GM19372 (cell line): ENCODE results near the gene PDGFB.

Experiments
- ATAC-seq: cut with Tn5 transposase; IDR thresholded peaks from one replicate; pipeline ENCODE4 v1.9.1; 2021; ENCODE audit warnings: mild to moderate bottlenecking, low read depth, moderate library complexity; ENCODE audit not compliant: unreplicated experiment

The PDGFB gene

DNA sequence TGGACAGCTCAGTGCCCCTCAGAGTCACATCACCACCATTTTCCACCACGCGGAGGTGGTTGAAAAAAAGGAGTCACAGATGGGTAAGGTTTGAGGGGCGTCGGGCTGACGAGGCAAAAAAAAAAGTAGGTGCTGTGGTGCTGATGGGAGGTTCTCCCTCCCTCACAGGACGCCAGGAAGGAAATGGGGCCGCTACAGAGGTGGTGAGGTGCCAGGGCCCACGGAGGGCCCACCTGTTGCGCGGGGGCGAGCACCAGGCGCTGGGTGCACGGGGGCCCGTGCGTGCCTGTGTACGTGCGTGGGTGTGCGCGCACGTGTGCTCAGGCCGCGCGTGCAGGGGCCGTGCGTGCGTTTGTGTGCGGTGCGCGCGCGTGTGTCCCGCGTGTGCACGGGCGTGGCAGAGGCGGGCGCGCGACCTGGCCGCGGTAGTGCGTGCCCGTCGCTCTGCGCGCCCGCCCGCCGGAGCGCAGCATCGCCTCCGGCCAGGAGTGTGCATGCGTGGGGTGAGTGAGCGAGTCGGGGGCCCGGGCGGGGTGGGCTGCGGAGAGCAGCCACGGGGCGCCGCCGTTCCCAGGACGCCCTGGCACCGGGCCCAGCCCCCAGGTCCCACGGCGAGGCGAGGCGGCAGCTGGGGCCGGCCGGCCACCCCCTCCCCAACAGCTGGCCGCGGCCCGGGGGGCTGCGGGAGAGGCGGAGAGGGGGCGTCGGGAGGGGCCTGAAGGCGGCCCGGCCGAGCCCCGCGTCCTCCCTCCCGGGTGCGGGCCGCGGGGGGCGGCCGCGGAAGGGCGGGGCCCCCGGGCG is 2.8 kb downstream of the PDGFB start:
- ATAC-seq: no peak

DNA sequence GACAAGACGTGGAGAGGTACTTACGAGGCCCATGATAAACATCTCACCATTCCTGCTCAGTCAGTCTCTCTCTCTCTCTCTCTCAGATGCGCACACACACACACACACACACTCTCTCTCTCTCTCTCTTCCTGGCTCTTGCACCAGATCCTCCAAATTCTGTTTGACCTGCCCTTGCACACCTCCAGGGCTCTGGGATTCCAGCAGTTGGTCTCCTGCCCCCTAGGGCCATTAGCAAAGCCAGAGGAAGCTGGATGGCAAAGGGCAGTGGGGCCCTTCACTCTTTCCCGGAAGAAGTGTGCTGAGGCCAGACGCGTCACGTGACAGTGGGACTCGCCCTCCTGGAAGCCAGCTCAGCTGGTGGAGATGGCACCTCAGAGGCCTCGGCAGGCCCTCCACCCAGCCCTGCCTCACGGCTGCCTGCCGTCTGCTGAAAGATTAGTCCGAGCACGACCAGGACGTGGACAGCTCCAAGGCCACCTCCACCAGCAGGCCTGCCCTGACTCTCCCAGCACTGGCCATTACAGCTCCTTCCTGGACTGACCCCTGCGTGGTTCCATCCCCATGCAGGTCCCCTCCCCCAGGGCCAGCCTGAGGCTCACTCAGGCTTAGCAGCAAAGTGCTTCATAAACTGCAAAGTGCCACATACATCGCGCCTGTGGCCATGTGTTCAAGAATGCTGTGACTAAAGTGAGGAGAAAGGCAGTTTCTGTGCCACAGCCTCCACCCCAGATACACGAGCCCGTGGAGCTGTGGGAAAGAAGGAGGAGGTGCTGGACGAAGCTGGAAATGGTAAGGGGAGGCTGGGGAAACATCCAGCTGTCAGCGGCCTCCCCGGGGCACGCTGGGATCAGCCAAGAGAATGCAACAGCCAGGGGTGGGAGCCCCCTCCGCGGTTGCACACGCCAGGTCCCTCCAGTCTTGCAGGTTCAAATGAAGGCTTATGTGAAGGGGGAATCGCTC is 3.7 kb downstream of the PDGFB start:
- ATAC-seq: no peak

DNA sequence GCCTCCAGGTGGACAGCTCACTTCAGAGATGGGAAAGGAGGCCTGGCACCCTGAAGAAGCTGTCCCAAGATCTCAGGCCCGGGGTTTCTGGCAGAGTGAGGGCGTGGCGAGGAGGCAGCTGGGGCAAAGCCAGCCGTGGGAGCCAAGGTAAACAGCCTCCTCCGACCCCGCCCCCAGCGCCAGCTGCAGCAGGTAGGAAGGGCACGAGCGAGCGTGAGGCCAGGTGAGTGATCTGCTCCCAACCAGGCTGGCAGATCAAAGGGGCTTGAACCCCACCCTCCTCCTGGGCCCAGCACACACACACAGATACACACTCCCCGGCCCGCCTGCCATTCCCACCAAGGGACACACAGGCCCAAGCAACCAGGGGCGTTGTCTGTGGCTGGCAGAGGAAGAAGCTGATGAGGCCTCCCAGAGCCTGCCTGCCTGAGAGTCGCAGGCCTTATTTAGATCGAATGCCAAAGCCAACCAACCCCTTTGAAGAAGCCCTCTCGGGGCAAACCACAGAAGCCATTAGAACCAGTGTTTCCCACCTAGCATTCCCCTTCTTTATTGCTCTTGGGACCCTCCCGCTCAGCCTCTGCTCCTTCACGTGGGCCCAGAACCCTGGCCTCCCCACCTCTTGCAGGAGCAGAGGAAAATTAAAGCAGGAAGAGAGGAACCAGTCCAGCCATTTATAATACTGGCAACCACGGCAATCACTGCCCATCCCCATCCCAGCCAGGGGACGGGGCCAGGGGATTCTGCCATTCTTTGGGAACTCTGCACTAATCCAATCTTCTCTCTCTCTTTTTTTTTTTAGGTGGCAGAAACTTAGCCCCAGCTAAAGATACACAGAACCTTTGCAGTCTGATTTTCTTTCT is 5.0 kb downstream of the PDGFB start:
- no peak for ATAC-seq

DNA sequence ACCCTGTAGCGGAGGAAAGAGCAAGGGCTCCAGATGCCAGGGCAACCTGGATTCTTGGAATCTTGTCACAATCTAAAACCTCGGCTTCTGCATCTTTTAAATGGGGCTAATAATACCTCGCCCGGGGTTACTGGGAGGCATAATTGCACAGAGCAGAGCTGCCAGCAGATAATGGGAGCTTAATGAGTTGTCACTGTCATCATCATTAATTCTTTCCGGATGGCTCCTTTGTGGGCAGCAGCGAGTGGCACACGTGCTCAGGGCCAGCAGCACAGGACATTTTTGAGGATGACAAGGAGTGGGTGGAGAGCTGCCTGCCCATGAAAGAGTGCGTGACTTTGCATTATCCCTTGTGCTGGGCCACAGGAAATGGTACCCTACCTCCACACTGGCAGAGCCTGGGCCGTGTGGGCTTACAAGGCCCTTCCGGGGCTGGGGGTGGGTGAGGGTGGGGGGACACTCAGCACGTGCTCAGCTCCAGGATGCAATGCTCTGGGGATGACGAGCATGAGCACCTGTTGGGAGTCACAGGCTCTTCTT is 5.7 kb downstream of the PDGFB start:
- ATAC-seq: no peak

DNA sequence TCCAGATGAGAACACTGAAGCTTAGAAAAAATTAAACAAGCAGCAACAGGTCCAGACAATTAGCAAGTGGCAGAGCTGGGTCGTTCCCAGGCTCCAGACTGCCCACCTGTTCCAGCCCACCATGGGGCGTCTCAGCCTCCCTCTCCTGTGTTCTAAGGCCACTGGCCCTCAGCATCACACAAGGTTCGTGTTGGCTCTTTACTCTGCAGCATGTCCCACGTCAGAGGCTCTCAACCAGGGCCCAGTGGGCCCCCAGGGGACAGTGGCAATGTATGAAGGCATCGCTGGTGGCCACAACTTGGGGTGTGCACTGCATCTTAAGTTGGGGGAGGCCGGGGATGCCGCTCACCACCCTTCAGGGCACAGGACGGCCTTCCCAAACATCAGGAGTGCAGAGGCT is 6.2 kb downstream of the PDGFB start:
- ATAC-seq: no peak

DNA sequence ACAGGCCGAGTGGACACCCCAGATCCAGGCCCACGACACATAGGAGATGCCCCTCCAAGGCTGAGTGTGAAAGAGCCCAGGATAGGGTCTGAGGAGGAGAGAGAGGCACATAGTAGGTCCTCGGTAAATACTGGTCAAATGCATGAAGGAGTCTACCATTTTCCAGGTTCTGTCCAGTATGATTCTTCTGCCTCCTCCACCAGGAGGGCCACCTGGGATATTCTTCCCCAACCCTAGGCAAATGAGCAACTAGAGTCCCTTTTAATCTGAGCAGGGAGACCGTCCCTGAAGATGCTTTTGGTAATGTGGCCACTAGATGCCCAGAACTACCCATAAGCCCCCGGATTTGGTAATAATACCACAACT is 6.7 kb downstream of the PDGFB start:
- no peak for ATAC-seq

DNA sequence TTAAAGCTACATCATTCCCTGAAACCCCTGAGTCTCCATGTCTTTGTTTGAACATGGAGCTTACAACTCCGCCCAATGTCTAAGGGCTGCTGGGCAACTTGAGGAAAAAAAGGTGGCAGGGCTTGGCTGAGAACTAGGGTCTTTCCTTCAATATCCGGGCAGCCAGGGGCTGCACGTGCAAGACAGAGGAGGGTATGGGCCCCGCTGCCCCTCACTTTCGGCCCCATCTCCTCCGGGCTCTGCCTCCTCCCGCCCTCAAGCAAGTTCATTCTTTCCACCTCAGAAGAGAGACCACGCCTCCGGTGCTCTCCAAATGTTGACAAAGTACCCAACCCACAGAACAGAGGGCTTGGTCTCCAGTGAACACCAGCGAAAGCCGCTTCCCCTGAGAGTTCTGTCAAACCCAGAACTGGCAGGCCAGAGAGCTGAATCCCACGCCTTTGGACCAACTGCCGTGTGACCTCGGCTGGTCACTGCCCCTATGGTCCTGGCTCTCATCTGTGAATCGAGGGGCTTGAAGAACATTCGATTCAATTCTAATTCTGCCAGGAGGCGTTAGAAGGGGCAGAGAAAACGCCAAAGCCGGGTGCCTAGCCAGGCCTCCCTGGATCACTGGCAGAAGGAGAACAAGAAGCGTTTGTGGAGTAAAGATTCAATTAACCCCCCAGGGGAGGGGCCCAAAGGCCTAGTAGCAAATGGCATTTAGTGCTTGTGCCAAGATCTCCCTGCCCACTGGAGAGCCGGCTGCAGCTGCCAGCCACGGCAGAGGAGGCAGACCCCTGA is 7.3 kb downstream of the PDGFB start:
- no peak for ATAC-seq

DNA sequence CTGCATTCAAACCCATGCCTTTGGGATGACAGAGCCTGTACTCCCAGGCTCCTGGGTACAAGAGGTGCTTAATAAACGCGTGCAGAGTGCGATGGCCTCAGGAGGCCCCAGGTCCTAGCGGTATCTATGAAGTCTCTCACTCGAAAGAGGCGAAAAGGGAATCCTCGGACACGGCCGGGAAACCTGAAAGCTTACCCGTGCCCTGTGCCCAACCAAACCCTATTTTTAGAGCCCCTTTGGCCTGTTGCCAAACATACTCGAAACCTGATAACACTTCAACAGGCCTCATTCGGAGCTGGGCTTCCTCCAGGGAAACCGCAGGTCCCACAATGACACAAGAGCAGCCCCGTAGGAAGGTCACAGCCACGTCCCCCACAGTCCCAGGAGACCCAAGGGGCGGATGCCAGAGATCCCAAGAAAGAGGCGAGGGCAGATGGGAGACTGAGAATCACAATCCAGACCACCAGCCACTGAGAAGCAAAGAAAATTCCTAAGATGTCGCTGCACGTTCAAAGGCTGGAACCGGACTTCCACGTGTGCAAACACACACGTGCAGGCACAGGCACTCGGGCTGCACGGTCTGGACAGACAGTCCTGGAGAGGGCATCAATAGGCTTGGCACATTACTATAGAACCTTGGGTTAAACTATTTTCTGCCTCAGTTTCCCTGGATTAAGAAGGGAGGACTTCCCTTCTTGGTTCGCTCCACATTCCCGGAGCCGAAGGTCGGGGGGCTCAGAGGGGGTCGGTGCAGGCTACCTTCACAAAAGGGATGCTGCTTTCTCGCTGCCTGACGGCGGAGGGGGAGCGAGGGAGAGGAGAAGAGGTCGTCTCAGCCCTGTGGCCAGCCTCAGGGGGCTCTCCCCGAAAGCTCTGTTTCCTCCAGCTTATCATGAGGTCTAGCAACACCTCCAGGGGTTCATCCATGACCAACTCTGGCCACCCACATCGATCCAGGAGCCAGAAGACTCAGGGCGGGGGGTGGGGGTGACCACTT is 8.2 kb downstream of the PDGFB start:
- no peak for ATAC-seq

DNA sequence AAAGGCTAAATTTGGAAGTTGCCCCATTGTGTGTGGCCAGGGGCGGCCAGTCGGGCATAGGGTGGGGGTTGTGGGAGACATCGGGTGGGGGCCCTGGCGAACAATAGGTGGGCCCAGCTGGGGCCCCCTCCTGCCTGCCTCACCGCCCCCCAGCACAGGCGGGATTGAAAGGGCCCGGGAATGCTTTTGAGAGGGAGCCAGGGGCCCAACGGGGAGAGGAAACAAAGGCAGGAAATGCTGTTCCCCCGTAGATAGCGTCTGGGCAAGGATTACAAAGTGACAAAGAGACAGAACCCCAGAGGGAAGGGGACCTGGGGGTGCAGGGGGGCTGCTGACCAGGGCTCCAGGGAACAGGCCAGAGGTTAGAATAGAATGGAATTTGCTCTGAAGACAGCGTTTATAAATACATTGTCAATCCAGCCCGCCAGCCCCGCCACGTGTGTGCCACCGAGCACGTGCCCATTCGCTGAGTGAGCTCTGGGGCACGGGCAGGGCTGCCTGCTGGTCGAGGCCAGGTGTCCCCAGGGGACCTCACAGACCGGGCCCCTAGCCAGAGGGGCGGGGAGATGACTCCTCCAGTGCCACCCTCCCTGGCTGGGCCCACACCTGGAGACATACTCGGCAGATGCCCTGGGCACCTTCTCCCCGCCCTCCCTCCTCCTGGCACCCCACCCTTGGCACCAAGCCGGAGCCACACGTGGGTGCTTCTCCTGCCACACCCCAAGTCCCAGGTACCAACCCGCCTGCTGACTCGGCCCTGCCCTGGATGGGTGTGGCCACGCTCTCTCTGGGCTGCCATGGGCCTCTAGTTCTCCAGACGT is 9.7 kb downstream of the PDGFB start:
- ATAC-seq: no peak

DNA sequence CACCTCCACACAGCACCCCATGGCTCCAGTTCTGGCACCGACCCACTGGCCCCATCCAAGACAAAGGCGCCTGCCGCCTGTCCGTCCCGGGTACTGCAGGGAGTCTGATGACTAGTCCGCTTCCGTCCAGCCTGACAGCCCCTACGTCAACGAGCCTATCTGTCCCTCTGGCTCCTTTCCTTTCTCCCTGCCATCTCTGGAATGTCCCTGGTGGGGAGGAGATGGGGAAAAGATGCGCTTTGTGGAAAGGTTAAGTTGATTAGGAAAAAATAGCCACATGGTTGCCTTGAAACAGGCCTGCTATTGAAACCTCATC is 10.4 kb downstream of the PDGFB start:
- ATAC-seq: no peak

DNA sequence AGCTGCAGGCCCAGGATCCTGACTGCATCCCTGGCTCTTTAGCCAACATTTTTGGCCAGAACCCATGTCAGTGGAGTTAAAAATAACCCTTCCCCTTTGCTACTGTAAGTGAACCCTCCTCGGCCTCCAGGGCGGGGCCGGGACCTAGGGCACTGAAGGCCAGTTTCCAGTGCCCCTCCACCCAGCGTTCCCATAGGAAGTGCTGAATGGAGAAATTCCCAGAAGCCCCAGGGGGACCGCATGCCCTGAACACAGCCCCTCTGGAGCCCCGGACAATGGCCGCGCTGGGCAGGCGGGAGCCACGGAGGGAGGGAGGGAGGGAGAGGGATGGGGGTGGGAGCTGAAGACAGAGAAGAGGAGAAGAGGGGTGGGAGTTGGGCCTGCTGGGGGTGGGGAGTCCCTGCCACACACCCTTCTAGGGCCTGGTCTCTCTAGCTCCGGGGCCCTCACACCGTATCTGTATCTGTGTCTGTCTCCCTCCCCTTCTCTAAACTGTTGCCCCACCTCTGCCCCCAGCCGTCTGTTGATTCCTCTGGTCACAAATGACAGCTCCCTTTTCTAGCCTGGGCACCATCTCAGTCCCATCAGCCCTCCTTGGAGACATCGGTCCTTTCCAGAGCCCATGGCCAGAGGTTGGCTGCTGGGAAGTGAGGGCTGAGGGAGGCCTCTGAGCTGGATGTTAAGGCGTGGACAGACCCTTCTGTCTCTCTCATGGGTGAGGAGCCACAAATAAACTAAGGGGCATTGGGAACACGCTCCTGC is 10.9 kb downstream of the PDGFB start:
- ATAC-seq: no peak

DNA sequence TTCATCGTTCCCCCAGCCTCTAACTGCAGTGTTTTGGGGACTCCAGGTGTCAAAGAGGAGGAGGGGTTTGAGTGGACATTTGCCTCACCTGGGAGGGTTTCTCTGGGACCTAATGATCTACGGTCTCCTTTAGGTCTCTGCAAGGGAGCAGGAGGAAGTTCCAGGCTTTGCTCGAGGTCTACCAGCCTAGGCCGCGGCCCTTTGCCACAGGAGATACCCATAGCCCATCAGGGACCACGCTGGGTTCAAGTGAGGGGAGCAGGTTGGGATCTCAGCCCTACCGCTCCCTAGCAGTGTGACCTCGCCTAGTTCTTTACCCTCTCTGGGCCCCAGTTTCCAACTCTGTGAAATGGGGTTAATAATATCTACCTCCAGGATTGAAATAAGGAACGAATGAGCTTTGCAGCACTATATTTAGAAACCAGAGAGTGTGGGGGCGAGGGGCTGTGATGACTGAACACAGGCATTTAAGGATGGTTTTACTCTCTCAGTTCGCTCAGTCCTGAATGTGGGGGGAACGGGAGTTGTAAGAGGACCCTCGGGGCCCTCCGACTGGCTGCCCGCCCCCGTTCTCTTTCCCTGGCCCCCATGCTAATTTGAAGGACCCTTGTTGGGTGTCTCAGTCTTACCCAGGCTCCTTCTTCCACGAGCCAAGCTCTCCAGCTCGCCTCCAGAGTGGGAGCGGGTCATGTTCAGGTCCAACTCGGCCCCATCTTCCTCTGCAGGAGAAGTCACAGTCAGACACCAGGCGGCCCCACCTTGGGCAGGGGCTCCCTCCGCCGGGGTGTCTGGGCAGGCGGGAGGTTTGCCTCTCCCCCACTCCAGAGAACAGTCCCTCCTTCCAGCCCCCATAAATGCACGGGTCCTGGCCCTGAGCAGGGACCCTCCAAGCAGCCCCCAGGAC is 11.7 kb downstream of the PDGFB start:
- ATAC-seq: no peak

DNA sequence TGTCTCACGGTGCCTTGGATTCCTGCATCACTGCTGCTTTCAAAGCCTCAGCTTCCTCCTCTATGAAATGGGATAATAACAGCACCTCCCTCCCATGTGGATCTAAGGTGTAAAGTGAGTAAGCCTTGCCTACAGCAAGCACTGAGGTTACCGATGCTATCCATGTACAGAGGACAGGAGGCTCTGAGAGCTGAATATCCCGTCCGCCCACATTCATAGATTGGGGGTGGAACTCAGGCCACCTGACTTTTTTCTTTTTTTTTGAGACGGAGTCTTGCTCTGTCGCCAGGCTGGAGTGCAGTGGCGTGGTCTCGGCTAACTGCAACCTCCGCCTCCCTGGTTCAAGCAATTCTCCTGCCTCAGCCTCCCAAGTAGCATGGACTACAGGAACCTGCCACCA is 12.5 kb downstream of the PDGFB start:
- ATAC-seq: no peak

DNA sequence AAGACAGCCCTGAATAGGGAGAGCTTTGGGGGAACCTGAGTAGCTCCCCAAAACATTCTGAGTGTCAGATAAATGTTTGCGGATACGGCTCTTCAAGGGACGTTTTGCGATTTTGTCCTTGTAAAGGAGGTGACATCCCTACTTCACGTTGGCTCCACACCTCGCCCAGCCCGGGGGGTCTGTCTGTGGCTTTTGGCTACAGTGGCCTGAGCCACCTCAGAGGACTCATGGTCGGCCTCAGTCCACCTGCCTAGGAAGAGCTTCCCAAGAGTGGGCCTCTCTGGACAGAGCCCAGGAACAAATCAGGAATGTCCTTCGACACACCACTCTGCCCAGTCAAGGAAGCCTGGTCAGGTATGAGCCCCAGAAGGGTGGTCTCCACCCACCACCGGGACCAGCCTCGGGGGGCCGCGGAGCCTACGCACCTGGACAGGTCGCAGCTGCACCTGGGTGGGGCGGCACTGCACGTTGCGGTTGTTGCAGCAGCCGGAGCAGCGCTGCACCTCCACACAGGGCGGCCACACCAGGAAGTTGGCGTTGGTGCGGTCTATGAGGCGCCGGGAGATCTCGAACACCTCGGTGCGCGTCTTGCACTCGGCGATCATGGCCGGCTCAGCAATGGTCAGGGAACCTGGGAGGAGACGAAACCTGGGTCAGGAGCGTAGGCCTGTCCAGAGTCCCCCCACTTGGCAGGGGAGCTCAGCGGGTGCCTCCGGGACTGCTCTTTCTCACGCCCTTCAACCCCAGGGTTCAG is 13.4 kb downstream of the PDGFB start:
- ATAC-seq: no peak
